ENCODE results near the gene CDK5RAP3. TPM values are rescaled to one million over a fixed set of nuclear protein-coding genes. Genes with fewer than 3 reads are reported as not detected.

The CDK5RAP3 gene
- polyA plus RNA-seq, 1 of the 3 experiments (the other 2 are of a cell fraction) = 208 TPM

DNA sequence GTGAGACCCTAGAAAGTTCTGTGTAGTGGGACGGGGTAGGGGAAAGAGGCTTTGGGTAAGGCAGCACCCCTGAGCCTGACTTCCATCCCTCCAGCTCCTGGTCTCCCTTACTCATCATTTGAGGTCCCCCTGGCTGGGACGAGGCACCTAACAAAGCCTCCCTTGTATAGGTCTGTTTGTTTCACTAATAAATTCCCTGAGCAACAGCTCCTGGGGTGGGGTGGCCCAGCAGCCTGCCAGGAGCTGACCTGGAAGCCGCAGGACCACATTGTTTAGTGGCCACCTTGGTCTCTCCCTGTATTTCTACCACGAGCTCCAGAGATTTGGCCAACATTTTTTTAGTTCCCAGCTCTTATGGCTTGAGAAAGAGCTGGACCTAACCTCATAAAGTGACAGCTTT lies 20.5 kb upstream of the CDK5RAP3 start:
- H3K9me2 ChIP-seq = no peaks in the 10 kb centered on the region
- H3K36me3 ChIP-seq (replicated peaks in 1 of 2; ENCODE audit: control insufficient read depth in 1 of 2, insufficient read depth in 2 of 2, low read length in 1 of 2) = peaks cover 3 to 24% of the 10 kb centered on the region in 2 experiments
- H2AFZ ChIP-seq (ENCODE audit: low read depth) = no peak overlapping the region
- H3K4me2 ChIP-seq = no peak overlapping the region
- no peak overlapping the region for H3K9ac ChIP-seq
- POLR2A ChIA-PET = interaction anchor here (0.5 to 2.1 kb wide), 6 partner anchors 9 to 168 kb away, joined by 3 to 11 read pairs (median 5); partner anchors contain the start of genes CDK5RAP3 and PNPO
- H3K9me3 ChIP-seq = no peaks in the 10 kb centered on the region
- H4K20me1 ChIP-seq (ENCODE audit: insufficient read depth) = no peaks in the 10 kb centered on the region
- no peak for DNase-seq
- TF ChIP-seq RXRA (IDR thresholded peaks at IDR 0.05; ENCODE audit: borderline replicate concordance, low read depth) = no peak
- TF ChIP-seq SIN3A (IDR thresholded peaks at IDR 0.05; ENCODE audit: borderline replicate concordance, low read depth, low read length) = no peak
- no peak for TF ChIP-seq TAF1 (IDR thresholded peaks at IDR 0.05; ENCODE audit: borderline replicate concordance, low read depth, low read length)
- no peak overlapping the region for H3K4me3 ChIP-seq (ENCODE audit: low read depth in 2 of 2, low read length in 1 of 2)
- H3K79me2 ChIP-seq (ENCODE audit: insufficient read depth) = no peaks in the 10 kb centered on the region
- H3K27ac ChIP-seq (ENCODE audit: low read depth in 2 of 2, low read length in 1 of 2) = no peak overlapping the region
- 77% methylated on average over 4 of the region's 4 CpGs for WGBS (ENCODE audit: low lambda C conversion rate)
- CTCF ChIA-PET = interaction anchor here (1.1 to 41.6 kb wide), 21 partner anchors 6 to 607 kb away, joined by 3 to 1216 read pairs (median 8); partner anchors contain the start of genes CDK5RAP3, PNPO, PRR15L and SCRN2
- H3F3A ChIP-seq (replicated peaks; ENCODE audit: insufficient read depth) = peaks cover 9% of the 10 kb centered on the region
- H3K4me1 ChIP-seq (ENCODE audit: control insufficient read depth in 1 of 2, insufficient read depth in 2 of 2, low read depth in 1 of 2, low read length in 1 of 2) = peaks cover 4 to 11% of the 10 kb centered on the region in 2 experiments; a peak in 3 of 4 replicates
- H3K27me3 ChIP-seq (ENCODE audit: insufficient read depth) = no peaks in the 10 kb centered on the region

DNA sequence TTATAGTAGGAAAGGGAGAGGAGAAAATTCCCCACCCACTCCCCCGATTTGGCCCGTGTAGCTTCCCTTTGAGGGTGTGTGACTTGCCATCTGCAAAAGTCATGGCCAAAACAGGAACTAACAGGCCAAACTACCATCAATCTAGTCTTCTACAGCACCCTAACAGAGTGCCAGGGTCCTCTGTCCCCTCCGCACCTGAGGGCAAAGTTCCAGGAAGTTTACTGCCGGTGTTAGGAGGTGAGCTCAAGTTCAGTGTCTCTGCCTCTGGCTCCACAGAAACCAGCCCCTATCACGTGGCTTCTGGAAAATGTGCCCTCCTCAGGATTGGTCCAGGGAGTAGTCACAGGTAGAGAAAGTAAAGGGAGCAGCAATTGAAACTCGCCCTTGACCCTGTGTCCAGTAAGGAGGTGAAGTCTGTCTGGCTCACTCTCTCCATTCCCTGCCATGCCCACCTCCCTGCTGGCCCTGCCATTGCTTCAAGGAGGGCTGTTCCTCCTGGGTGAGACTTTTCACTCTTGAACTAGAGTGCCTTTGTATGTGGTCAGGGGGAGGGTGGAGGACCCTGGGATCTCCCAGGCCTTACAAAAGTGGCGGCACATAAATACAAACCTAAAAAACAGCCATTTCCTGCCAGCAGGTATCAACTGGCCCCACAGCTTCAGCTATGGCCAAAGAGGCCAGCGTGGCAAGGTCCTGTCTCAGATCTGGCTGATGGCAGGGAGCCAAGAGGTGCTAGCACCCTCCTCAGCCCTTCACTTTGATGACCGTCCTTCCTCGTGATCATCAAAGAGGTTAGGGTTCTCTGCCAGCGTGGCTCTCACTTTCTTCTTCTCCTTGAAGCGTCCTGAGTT lies 18.5 kb upstream of the CDK5RAP3 start:
- peaks cover 9% of the 10 kb centered on the region for H3F3A ChIP-seq (replicated peaks; ENCODE audit: insufficient read depth)
- no peak overlapping the region for H3K9ac ChIP-seq
- no peaks in the 10 kb centered on the region for H3K79me2 ChIP-seq (ENCODE audit: insufficient read depth)
- no peaks in the 10 kb centered on the region for H4K20me1 ChIP-seq (ENCODE audit: insufficient read depth)
- peaks cover 3 to 11% of the 10 kb centered on the region in 2 experiments for H3K36me3 ChIP-seq (replicated peaks in 1 of 2; ENCODE audit: control insufficient read depth in 1 of 2, insufficient read depth in 2 of 2, low read length in 1 of 2)
- POLR2A ChIA-PET = interaction anchor here (1.0 kb wide), 1 partner anchor 96 kb away, joined by 3 read pairs; the partner anchor contains the start of gene NFE2L1
- no peaks in the 10 kb centered on the region for H3K9me3 ChIP-seq
- H3K4me1 ChIP-seq (ENCODE audit: control insufficient read depth in 1 of 2, insufficient read depth in 2 of 2, low read depth in 1 of 2, low read length in 1 of 2) = peaks cover 11% of the 10 kb centered on the region in 2 experiments
- H3K27me3 ChIP-seq (ENCODE audit: insufficient read depth) = no peaks in the 10 kb centered on the region
- CTCF ChIA-PET = interaction anchor here (1.3 to 41.6 kb wide), 8 partner anchors 4 to 96 kb away, joined by 3 to 1216 read pairs (median 80); partner anchors contain the start of genes CDK5RAP3, PNPO and PRR15L
- TF ChIP-seq RCOR1 (IDR thresholded peaks at IDR 0.05; ENCODE audit: low read length) (no peak), FOXM1 (IDR thresholded peaks at IDR 0.05; ENCODE audit: low read depth) (no peak), ELF1 (IDR thresholded peaks at IDR 0.05) (no peak), MEF2A (IDR thresholded peaks at IDR 0.05; ENCODE audit: borderline replicate concordance, low read depth) (no peak), EZH2phosphoT487 (IDR thresholded peaks at IDR 0.05; ENCODE audit: borderline replicate concordance, low read depth) (no peak), YY1 (IDR thresholded peaks at IDR 0.05; ENCODE audit: low read depth) (no peak), TAF1 (IDR thresholded peaks at IDR 0.05; ENCODE audit: borderline replicate concordance, low read depth, low read length) (no peak)
- TF ChIP-seq, protein P1, sequence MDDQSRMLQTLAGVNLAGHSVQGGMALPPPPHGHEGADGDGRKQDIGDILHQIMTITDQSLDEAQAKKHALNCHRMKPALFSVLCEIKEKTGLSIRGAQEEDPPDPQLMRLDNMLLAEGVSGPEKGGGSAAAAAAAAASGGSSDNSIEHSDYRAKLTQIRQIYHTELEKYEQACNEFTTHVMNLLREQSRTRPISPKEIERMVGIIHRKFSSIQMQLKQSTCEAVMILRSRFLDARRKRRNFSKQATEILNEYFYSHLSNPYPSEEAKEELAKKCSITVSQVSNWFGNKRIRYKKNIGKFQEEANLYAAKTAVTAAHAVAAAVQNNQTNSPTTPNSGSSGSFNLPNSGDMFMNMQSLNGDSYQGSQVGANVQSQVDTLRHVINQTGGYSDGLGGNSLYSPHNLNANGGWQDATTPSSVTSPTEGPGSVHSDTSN (IDR thresholded peaks at IDR 0.05) = no peak
- TF ChIP-seq, protein P2, sequence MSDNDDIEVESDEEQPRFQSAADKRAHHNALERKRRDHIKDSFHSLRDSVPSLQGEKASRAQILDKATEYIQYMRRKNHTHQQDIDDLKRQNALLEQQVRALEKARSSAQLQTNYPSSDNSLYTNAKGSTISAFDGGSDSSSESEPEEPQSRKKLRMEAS (IDR thresholded peaks at IDR 0.05; ENCODE audit: low read depth) = no peak
- TF ChIP-seq, protein P3, sequence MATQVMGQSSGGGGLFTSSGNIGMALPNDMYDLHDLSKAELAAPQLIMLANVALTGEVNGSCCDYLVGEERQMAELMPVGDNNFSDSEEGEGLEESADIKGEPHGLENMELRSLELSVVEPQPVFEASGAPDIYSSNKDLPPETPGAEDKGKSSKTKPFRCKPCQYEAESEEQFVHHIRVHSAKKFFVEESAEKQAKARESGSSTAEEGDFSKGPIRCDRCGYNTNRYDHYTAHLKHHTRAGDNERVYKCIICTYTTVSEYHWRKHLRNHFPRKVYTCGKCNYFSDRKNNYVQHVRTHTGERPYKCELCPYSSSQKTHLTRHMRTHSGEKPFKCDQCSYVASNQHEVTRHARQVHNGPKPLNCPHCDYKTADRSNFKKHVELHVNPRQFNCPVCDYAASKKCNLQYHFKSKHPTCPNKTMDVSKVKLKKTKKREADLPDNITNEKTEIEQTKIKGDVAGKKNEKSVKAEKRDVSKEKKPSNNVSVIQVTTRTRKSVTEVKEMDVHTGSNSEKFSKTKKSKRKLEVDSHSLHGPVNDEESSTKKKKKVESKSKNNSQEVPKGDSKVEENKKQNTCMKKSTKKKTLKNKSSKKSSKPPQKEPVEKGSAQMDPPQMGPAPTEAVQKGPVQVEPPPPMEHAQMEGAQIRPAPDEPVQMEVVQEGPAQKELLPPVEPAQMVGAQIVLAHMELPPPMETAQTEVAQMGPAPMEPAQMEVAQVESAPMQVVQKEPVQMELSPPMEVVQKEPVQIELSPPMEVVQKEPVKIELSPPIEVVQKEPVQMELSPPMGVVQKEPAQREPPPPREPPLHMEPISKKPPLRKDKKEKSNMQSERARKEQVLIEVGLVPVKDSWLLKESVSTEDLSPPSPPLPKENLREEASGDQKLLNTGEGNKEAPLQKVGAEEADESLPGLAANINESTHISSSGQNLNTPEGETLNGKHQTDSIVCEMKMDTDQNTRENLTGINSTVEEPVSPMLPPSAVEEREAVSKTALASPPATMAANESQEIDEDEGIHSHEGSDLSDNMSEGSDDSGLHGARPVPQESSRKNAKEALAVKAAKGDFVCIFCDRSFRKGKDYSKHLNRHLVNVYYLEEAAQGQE (IDR thresholded peaks at IDR 0.05; ENCODE audit: low read depth, low read length) = no peak
- TF ChIP-seq, protein P4, sequence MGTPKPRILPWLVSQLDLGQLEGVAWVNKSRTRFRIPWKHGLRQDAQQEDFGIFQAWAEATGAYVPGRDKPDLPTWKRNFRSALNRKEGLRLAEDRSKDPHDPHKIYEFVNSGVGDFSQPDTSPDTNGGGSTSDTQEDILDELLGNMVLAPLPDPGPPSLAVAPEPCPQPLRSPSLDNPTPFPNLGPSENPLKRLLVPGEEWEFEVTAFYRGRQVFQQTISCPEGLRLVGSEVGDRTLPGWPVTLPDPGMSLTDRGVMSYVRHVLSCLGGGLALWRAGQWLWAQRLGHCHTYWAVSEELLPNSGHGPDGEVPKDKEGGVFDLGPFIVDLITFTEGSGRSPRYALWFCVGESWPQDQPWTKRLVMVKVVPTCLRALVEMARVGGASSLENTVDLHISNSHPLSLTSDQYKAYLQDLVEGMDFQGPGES (IDR thresholded peaks at IDR 0.05; ENCODE audit: low read depth, low read length) = no peak
- H3K9me2 ChIP-seq = no peaks in the 10 kb centered on the region
- no peak overlapping the region for H3K4me3 ChIP-seq (ENCODE audit: low read depth in 2 of 2, low read length in 1 of 2)
- no peak overlapping the region for H3K27ac ChIP-seq (ENCODE audit: low read depth in 2 of 2, low read length in 1 of 2)
- DNase-seq = no peak
- no peak overlapping the region for H3K4me2 ChIP-seq
- no peak overlapping the region for H2AFZ ChIP-seq (ENCODE audit: low read depth)
- WGBS (ENCODE audit: low lambda C conversion rate) = 90% methylated on average over 12 of the region's 12 CpGs

All from SK-N-SH (cell line).